Liver (tissue), 9 donors: ENCODE data around the gene SLC7A5. TPM values are rescaled to one million over a fixed set of nuclear protein-coding genes. Genes with fewer than 3 reads are reported as not detected.

Source experiments
- DNase-seq: peaks from one replicate; pipeline ENCODE4 v3.0.0-alpha.2; 2017; ENCODE audit warnings: low spot score
- H3K27ac ChIP-seq, 2 donors: one replicate each; pipeline ENCODE4 v1.7.0; 2013; ENCODE audit warnings: inconsistent platforms in 2 of 2, low read length in 2 of 2, control low read depth in 1 of 2, low read depth in 1 of 2, mild to moderate bottlenecking in 1 of 2
- H3K27me3 ChIP-seq, 4 donors: one replicate each; pipeline versions ENCODE4 v1.6.1 to v1.7.0; 2013; ENCODE audit warnings: low read length in 3 of 4, inconsistent platforms in 1 of 4, mild to moderate bottlenecking in 1 of 4, moderate library complexity in 1 of 4; ENCODE audit not compliant: control insufficient read depth in 4 of 4, insufficient read depth in 4 of 4
- H3K36me3 ChIP-seq, 4 donors: one replicate each; pipeline versions ENCODE4 v1.6.1 to v1.7.0; 2013; ENCODE audit warnings: low read length in 3 of 4, mild to moderate bottlenecking in 3 of 4, low read depth in 1 of 4, moderate library complexity in 1 of 4; ENCODE audit not compliant: control insufficient read depth in 4 of 4, insufficient read depth in 3 of 4
- H3K4me1 ChIP-seq, 4 donors: one replicate each; pipeline versions ENCODE4 v1.6.1 to v1.7.0; 2013; ENCODE audit warnings: low read length in 3 of 4, mild to moderate bottlenecking in 3 of 4, moderate library complexity in 1 of 4; ENCODE audit not compliant: control insufficient read depth in 4 of 4, insufficient read depth in 4 of 4
- H3K4me3 ChIP-seq, 3 donors: one replicate each; pipeline versions ENCODE4 v1.6.1 to v1.7.0; 2013; ENCODE audit warnings: low read length in 3 of 3, control low read depth in 1 of 3, low read depth in 1 of 3, mild to moderate bottlenecking in 1 of 3
- H3K9ac ChIP-seq, 2 donors: one replicate each; pipeline ENCODE4 v1.7.0; 2013; ENCODE audit warnings: low read length in 2 of 2, mild to moderate bottlenecking in 2 of 2, moderate library complexity in 2 of 2, control low read depth in 1 of 2, low read depth in 1 of 2
- H3K9me3 ChIP-seq, 4 donors: one replicate each; pipeline versions ENCODE4 v1.6.1 to v1.7.0; 2013; ENCODE audit warnings: low read length in 3 of 4; ENCODE audit not compliant: control insufficient read depth in 4 of 4
- CTCF ChIP-seq: fragments of 150-350 bp; IDR thresholded peaks from 2 replicates; pipeline ENCODE4 v1.5.1; 2017; ENCODE audit warnings: improper control_type of control experiment, low read depth, low read length; ENCODE audit not compliant: missing input control
- EGR1 ChIP-seq, 2 donors: IDR thresholded peaks; 2 replicates each; pipeline ENCODE4 v1.6.1; 2016 to 2018; ENCODE audit warnings: antibody characterized with exemption in 2 of 2, low read depth in 2 of 2
- FOXA1 ChIP-seq: IDR thresholded peaks from 2 replicates; pipeline ENCODE4 v1.6.1; 2016; ENCODE audit warnings: antibody characterized with exemption
- FOXA2 ChIP-seq: IDR thresholded peaks from 2 replicates; pipeline ENCODE4 v1.6.1; 2016; ENCODE audit warnings: antibody characterized with exemption
- HNF4A ChIP-seq, 2 donors: conservative IDR thresholded peaks; 2 replicates each; pipeline ENCODE4 v1.6.1; 2016; ENCODE audit warnings: antibody characterized with exemption in 2 of 2, mild to moderate bottlenecking in 2 of 2
- JUND ChIP-seq, 2 donors: IDR thresholded peaks; 2 replicates each; pipeline ENCODE4 v1.6.1; 2016; ENCODE audit warnings: antibody characterized with exemption in 2 of 2
- NR2F2 ChIP-seq: IDR thresholded peaks from 2 replicates; pipeline ENCODE4 v1.6.1; 2016; ENCODE audit warnings: antibody characterized with exemption
- RAD21 ChIP-seq, 2 donors: IDR thresholded peaks; 2 replicates each; pipeline ENCODE4 v1.6.1; 2016; ENCODE audit warnings: antibody characterized with exemption in 2 of 2, mild to moderate bottlenecking in 2 of 2
- YY1 ChIP-seq: IDR thresholded peaks from 2 replicates; pipeline ENCODE4 v1.6.1; 2016; ENCODE audit warnings: antibody characterized with exemption, mild to moderate bottlenecking
- WGBS: extraction: QIAGEN DNeasy Blood & Tissue Kit; methylation state at CpG from one replicate; pipeline ENCODE4 v1.1.7; 2013; 5-methylcytosine and 5-hydroxymethylcytosine counted together
- polyA plus RNA-seq, 2 donors: library from polyadenylated mRNA; stranded (reverse) in 1 of 2; unstranded in 1 of 2; fragments of 200-250 nt in 1 of 2; fragments of >200 nt in 1 of 2; fragmentation: Nextera tagmentation in 1 of 2; extraction: Ambion mirVana in 1 of 2; gene quantifications; one replicate each; pipeline versions ENCODE4 v1.2.1 to v1.2.3, GENCODE V29; 2013 to 2015
- total RNA-seq, 2 donors: library from RNA; depleted of rRNA; stranded (reverse); fragments of >200 nt; gene quantifications; one replicate each; pipeline ENCODE4 v1.2.3, GENCODE V29; 2014
- TF ChIP-seq, protein P1 (sequence below): IDR thresholded peaks from 2 replicates; pipeline ENCODE4 v1.6.1; 2016; ENCODE audit warnings: antibody characterized with exemption
- TF ChIP-seq, protein P2 (sequence below): IDR thresholded peaks from 2 replicates; pipeline ENCODE4 v1.6.1; 2016; ENCODE audit warnings: antibody characterized with exemption
- TF ChIP-seq, protein P3 (sequence below): IDR thresholded peaks from 2 replicates; pipeline ENCODE4 v1.6.1; 2016; ENCODE audit warnings: antibody characterized with exemption
- donor health status: healthy.
- donor health status: healthy.
- donor health status: healthy.
- donor health status: healthy.
- donor health status: healthy.

Gene SLC7A5
- total and polyA plus RNA-seq, 4 donors: 4.5 to 66.0 (median 10.6) TPM

DNA sequence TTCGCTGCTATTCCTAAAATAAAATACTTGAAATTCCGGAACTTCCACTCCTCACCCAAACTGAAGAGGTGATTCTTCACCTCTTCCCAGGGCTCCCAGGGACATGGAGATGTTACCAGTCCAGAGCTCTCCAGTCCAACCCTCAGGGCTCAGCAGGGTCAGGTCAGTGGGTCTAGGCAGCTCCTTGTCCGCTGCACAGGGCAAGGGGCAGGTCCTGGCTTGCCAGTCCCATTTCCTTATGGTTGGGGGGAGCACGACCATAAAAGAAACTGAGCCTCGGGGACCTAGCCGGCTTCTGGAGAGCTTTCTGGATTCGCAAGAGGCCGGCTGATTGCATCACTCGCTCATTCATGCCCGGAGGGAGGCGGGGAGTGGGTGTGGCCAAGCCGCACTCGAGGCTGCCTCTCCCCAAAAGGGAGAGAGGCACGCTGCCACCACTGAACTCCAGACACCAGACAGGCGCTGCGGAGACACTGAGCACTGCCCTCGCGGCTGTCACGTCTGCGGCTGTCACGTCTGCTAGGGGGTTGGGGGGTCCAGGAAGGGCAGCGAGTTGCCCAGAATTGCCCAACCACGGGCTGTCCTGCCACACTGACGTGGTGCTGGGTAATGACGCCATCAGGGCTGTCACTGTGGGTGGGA, 15.8 kb downstream of the SLC7A5 start (continued):
- TF ChIP-seq, protein P1, sequence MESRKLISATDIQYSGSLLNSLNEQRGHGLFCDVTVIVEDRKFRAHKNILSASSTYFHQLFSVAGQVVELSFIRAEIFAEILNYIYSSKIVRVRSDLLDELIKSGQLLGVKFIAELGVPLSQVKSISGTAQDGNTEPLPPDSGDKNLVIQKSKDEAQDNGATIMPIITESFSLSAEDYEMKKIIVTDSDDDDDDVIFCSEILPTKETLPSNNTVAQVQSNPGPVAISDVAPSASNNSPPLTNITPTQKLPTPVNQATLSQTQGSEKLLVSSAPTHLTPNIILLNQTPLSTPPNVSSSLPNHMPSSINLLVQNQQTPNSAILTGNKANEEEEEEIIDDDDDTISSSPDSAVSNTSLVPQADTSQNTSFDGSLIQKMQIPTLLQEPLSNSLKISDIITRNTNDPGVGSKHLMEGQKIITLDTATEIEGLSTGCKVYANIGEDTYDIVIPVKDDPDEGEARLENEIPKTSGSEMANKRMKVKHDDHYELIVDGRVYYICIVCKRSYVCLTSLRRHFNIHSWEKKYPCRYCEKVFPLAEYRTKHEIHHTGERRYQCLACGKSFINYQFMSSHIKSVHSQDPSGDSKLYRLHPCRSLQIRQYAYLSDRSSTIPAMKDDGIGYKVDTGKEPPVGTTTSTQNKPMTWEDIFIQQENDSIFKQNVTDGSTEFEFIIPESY: peak; percentile 77
- TF ChIP-seq, protein P2, sequence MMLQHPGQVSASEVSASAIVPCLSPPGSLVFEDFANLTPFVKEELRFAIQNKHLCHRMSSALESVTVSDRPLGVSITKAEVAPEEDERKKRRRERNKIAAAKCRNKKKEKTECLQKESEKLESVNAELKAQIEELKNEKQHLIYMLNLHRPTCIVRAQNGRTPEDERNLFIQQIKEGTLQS: peak; percentile 93
- TF ChIP-seq FOXA1: no peak

DNA sequence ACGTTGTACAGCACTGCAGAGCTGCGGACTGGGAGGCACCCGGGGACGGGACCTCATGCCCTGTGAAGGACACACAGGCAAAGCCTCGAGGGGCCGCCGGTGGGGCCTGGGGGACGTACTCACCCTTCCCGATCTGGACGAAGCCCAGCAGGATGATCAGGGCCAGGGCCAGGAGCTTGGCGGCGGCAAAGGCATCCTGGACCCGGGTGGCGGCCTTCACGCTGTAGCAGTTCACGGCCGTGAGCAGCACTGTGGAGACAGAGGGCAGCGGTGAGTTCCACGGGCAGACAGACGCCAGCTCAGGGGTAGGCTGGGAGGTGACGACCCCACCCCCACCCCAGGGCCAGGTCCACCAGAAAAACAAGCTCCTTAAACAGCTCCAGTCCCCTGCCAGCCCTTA, 17.7 kb downstream of the SLC7A5 start:
- H3K4me3 ChIP-seq: no peak overlapping the region
- no peak overlapping the region for H3K27ac ChIP-seq
- H3K27me3 ChIP-seq: no peaks in the 10 kb centered on the region
- peaks cover 39 to 69% (median 54%) of the 10 kb centered on the region in 4 donors for H3K4me1 ChIP-seq
- 63% methylated on average over 21 of the region's 21 CpGs for WGBS
- no peak overlapping the region for H3K9ac ChIP-seq
- H3K9me3 ChIP-seq: no peaks in the 10 kb centered on the region
- H3K36me3 ChIP-seq: no peaks in the 10 kb centered on the region
- DNase-seq: no peak
- TF ChIP-seq, protein P3, sequence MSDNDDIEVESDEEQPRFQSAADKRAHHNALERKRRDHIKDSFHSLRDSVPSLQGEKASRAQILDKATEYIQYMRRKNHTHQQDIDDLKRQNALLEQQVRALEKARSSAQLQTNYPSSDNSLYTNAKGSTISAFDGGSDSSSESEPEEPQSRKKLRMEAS: no peak
- TF ChIP-seq EGR1 (IDR thresholded peaks at IDR 0.05; ENCODE audit: low read depth in 2 of 2): no peak
- TF ChIP-seq HNF4A (conservative IDR thresholded peaks at IDR 0.05): no peak

DNA sequence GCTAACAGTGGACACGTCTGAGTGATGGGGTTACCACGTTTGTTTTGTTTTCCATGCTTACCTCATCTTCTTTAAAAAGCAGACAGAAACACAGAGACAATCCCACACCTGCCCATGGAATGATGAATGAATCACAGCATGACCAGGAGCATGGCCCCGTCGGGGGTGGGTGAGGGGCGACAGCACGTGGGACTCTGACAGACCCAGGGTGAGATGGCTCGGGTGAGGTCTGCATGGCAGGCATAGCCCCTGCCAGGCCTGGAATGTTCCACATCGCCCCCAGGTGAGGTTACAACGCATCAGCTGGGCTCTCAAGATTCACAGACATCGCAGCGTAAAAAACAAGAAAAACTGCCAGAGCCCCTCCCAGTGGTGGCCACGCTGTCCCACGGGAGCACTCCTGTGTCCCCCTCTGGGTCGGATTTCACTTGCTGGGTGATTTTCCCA, 18.1 kb downstream of the SLC7A5 start:
- H3K9ac ChIP-seq: no peak overlapping the region
- H3K36me3 ChIP-seq: no peaks in the 10 kb centered on the region
- H3K27me3 ChIP-seq: no peaks in the 10 kb centered on the region
- no peaks in the 10 kb centered on the region for H3K9me3 ChIP-seq
- peaks cover 42 to 71% (median 57%) of the 10 kb centered on the region in 4 donors for H3K4me1 ChIP-seq
- 82% methylated on average over 14 of the region's 14 CpGs for WGBS
- H3K4me3 ChIP-seq: no peak overlapping the region
- no peak for TF ChIP-seq JUND (IDR thresholded peaks at IDR 0.05)
- no peak for TF ChIP-seq HNF4A (conservative IDR thresholded peaks at IDR 0.05)
- TF ChIP-seq NR2F2: no peak
- no peak for TF ChIP-seq FOXA2
- TF ChIP-seq EGR1 (IDR thresholded peaks at IDR 0.05; ENCODE audit: low read depth in 2 of 2): no peak
- no peak overlapping the region for H3K27ac ChIP-seq
- DNase-seq: no peak

DNA sequence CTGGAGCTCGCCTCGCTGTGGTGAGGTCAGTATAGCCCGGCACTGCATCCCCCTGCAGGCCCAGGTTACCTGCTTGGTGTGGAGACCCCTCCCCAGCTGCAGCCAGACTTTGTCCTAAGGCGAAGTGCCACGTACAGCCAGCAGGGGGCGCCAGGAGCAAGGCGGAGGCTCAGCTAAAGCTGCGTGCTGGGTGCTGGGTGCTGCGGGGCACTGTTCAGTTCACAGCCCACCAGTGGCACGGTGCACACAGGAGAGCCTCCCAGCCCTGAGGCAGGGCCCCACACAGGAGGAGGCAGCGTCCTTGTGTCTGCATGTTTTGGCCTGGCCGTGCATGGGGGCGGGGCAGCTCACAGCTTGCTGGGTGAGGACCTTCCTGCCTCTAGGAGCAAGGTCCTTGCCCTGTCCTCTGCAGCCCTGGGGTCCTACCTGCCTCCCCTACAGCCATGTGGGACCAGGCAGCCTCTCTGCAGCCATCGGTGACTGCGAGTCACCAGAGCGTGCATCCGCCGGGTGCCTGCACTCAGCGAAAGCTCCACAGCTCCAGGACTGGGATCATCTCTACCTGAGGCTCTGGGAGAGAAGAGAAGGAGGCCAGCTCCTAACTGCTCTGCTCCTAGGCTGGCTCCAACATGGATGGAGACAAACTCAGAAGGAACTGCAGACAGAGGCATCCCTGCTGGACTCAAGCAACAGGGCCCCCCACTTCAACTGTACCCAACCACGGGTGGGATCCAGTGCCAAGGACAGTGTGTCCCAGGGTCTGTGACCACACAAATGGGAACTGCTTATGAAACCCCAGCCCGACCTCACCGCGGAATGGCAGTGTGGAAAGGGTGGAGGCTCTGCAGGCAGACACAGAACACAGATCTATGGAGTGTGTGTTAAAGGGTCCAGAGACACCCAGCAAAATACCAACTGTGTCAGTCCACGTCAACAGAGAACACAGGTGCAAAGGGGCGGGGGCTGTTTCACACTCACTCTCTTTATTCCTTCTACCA, 19.0 kb downstream of the SLC7A5 start:
- Histone ChIP-seq H3K27ac (no peak overlapping the region), H3K36me3 (no peaks in the 10 kb centered on the region), H3K9ac (no peak overlapping the region), H3K4me1 (peaks cover 37 to 79% (median 63%) of the 10 kb centered on the region in 4 donors), H3K4me3 (no peak overlapping the region), H3K27me3 (no peaks in the 10 kb centered on the region), H3K9me3 (no peaks in the 10 kb centered on the region)
- peak; percentile 82 for DNase-seq
- TF ChIP-seq RAD21 (IDR thresholded peaks at IDR 0.05): peak; percentile 74 to 87
- peak; percentile 80 for TF ChIP-seq CTCF
- TF ChIP-seq YY1: no peak
- peak in 1 of 2 donors; percentile 30 for TF ChIP-seq HNF4A (conservative IDR thresholded peaks at IDR 0.05)
- 50% methylated on average over 25 of the region's 25 CpGs for WGBS
